ENCODE measurements around the gene SRGAP1. TPM values are rescaled to one million over a fixed set of nuclear protein-coding genes. Genes with fewer than 3 reads are reported as not detected.

The SRGAP1 gene
- total RNA-seq, 3 donors from 2014 or later (not counting 1 experiment from before 2014, with no cell fraction given), result 0.10 to 0.49 (median 0.16) TPM

GRCh38 chr12:63895841-63896240 is 51.3 kb downstream of the SRGAP1 start:
- no peak overlapping the region for H3K27ac Mint-ChIP-seq
- no peak overlapping the region for H3K4me3 ChIP-seq (ENCODE audit: low read length)
- ATAC-seq (no peak), DNase-seq (no peak)
- no peaks in the 10 kb centered on the region for H3K27me3 Mint-ChIP-seq (ENCODE audit: low read depth in 2 of 2)
- no peaks in the 10 kb centered on the region for H3K4me1 Mint-ChIP-seq
- H3K9me3 Mint-ChIP-seq, result no peaks in the 10 kb centered on the region
- H3K36me3 Mint-ChIP-seq, result no peaks in the 10 kb centered on the region
- no peak overlapping the region for H3K4me3 Mint-ChIP-seq
- no peaks in the 10 kb centered on the region for H3K9me3 ChIP-seq (ENCODE audit: control insufficient read depth, insufficient read depth, low read length)
- peaks cover 2% of the 10 kb centered on the region for H3K27me3 ChIP-seq (ENCODE audit: control insufficient read depth, insufficient read depth, low read length)
- TF ChIP-seq CTCF (IDR thresholded peaks at IDR 0.05), result no peak
- no peak overlapping the region for H3K27ac ChIP-seq (ENCODE audit: low read length)
- no peaks in the 10 kb centered on the region for H3K4me1 ChIP-seq (ENCODE audit: control insufficient read depth, insufficient read depth, low read length)
- intact Hi-C loops (cut with micrococcal nuclease), result no loop called here
- H3K36me3 ChIP-seq (ENCODE audit: control insufficient read depth, insufficient read depth, low read length), result no peaks in the 10 kb centered on the region

- no peak overlapping the region for H3K4me3 ChIP-seq (ENCODE audit: low read length)
- DNase-seq (no peak), ATAC-seq (no peak)
- peaks cover 2% of the 10 kb centered on the region for H3K27me3 ChIP-seq (ENCODE audit: control insufficient read depth, insufficient read depth, low read length)
- no peak for TF ChIP-seq CTCF (IDR thresholded peaks at IDR 0.05)
- H3K9me3 ChIP-seq (ENCODE audit: control insufficient read depth, insufficient read depth, low read length), result no peaks in the 10 kb centered on the region
- Mint-ChIP-seq H3K4me3 (no peak overlapping the region), H3K27ac (no peak overlapping the region), H3K9me3 (no peaks in the 10 kb centered on the region), H3K27me3 (ENCODE audit: low read depth in 2 of 2) (no peaks in the 10 kb centered on the region), H3K36me3 (no peaks in the 10 kb centered on the region), H3K4me1 (no peaks in the 10 kb centered on the region)
- intact Hi-C loops (cut with micrococcal nuclease), result no loop called here
- H3K36me3 ChIP-seq (ENCODE audit: control insufficient read depth, insufficient read depth, low read length), result no peaks in the 10 kb centered on the region
- 4% methylated on average over 2 of the region's 2 CpGs for WGBS (ENCODE audit: insufficient coverage)
- H3K27ac ChIP-seq (ENCODE audit: low read length), result no peak overlapping the region
- H3K4me1 ChIP-seq (ENCODE audit: control insufficient read depth, insufficient read depth, low read length), result no peaks in the 10 kb centered on the region
These were observed 53.4 kb downstream of the SRGAP1 start for GRCh38 chr12:63897931-63898330.

GRCh38 chr12:63898764-63899337 is 54.4 kb downstream of the SRGAP1 start:
- Mint-ChIP-seq H3K36me3 (no peaks in the 10 kb centered on the region), H3K27me3 (ENCODE audit: low read depth in 2 of 2) (peaks cover 0 to under 1% of the 10 kb centered on the region in 2 donors), H3K9me3 (no peaks in the 10 kb centered on the region), H3K4me1 (no peaks in the 10 kb centered on the region), H3K27ac (no peak overlapping the region), H3K4me3 (no peak overlapping the region)
- no peaks in the 10 kb centered on the region for H3K9me3 ChIP-seq (ENCODE audit: control insufficient read depth, insufficient read depth, low read length)
- DNase-seq (no peak), ATAC-seq (no peak)
- intact Hi-C loops (cut with micrococcal nuclease), result no loop called here
- no peak overlapping the region for H3K27ac ChIP-seq (ENCODE audit: low read length)
- H3K4me1 ChIP-seq (ENCODE audit: control insufficient read depth, insufficient read depth, low read length), result no peaks in the 10 kb centered on the region
- H3K4me3 ChIP-seq (ENCODE audit: low read length), result no peak overlapping the region
- H3K27me3 ChIP-seq (ENCODE audit: control insufficient read depth, insufficient read depth, low read length), result peaks cover 2% of the 10 kb centered on the region
- no peaks in the 10 kb centered on the region for H3K36me3 ChIP-seq (ENCODE audit: control insufficient read depth, insufficient read depth, low read length)
- TF ChIP-seq CTCF (IDR thresholded peaks at IDR 0.05), result no peak
- 83% methylated on average over 4 of the region's 4 CpGs for WGBS (ENCODE audit: insufficient coverage)

- no peak overlapping the region for H3K27ac Mint-ChIP-seq
- H3K4me1 Mint-ChIP-seq, result no peaks in the 10 kb centered on the region
- Histone ChIP-seq H3K36me3 (ENCODE audit: control insufficient read depth, insufficient read depth, low read length) (no peaks in the 10 kb centered on the region), H3K9me3 (ENCODE audit: control insufficient read depth, insufficient read depth, low read length) (no peaks in the 10 kb centered on the region), H3K27ac (ENCODE audit: low read length) (no peak overlapping the region), H3K4me3 (ENCODE audit: low read length) (no peak overlapping the region), H3K27me3 (ENCODE audit: control insufficient read depth, insufficient read depth, low read length) (peaks cover 2% of the 10 kb centered on the region), H3K4me1 (ENCODE audit: control insufficient read depth, insufficient read depth, low read length) (no peaks in the 10 kb centered on the region)
- no peak for ATAC-seq
- H3K4me3 Mint-ChIP-seq, result no peak overlapping the region
- no peaks in the 10 kb centered on the region for H3K36me3 Mint-ChIP-seq
- peaks cover 0 to 6% of the 10 kb centered on the region in 2 donors for H3K27me3 Mint-ChIP-seq (ENCODE audit: low read depth in 2 of 2)
- no peak for DNase-seq
- intact Hi-C loops (cut with micrococcal nuclease), result no loop called here
- no peaks in the 10 kb centered on the region for H3K9me3 Mint-ChIP-seq
- TF ChIP-seq CTCF (IDR thresholded peaks at IDR 0.05), result no peak
- WGBS (ENCODE audit: insufficient coverage), result 79% methylated on average over 3 of the region's 4 CpGs
These were observed 54.9 kb downstream of the SRGAP1 start for GRCh38 chr12:63899396-63899795.

Measured in natural killer cell (primary cell).